HepG2 (cell line): ENCODE data around the gene TRPM5. TPM values are rescaled to one million over a fixed set of nuclear protein-coding genes. Genes with fewer than 3 reads are reported as not detected.
A peak's percentile ranks its signal among the peaks of the same experiment; 100 is the strongest.

Experiments used
- ATAC-seq: fragments of 200-7000 bp; cut with Tn5 transposase; 3 replicates; pipeline ENCODE4 v1.9.1; 2020; ENCODE audit warnings: mild to moderate bottlenecking, moderate library complexity
- BruUV-seq: library from RNA; stranded (reverse); fragments of 400-500 nt; replicated peaks from 2 replicates; lab custom pipeline; 2021; lab: Mats Ljungman, UMichigan
- CTCF ChIA-PET: fragments of 300-600 bp; formaldehyde crosslinking; extraction: SDS; loops from one replicate; lab custom pipeline; 2021; ENCODE audit warnings: low total read pairs, inconsistent platforms, low intra/inter-chr PET ratio; lab: Yijun Ruan, JAX
- POLR2A ChIA-PET: fragments of 350-600 bp; sonication (Branson Sonifier 250); formaldehyde crosslinking; loops from one replicate; lab custom pipeline; 2020; ENCODE audit warnings: antibody characterized with exemption, inconsistent platforms; lab: Yijun Ruan, JAX
- DNase-seq: peaks from one replicate; pipeline ENCODE4 v3.0.0-alpha.2; 2015; ENCODE audit warnings: low spot score
- FAIRE-seq: peaks from 3 replicates; lab custom pipeline; 2011; peaks lifted over from hg19 to GRCh38; lab: Jason Lieb, UNC
- H2AFZ ChIP-seq: one replicate; pipeline ENCODE4 v1.6.1; 2011; ENCODE audit warnings: low read length, inconsistent platforms
- H3K27ac ChIP-seq: fragments of 300-600 bp; 3 replicates; pipeline ENCODE4 v1.8.0; 2011; ENCODE audit warnings: mixed run types, mild to moderate bottlenecking, mixed read lengths, low read length, inconsistent platforms; ENCODE audit not compliant: insufficient read depth; ENCODE audit errors: extremely low read length
- H3K27me3 ChIP-seq, 2 experiments: fragments of 200-600 bp in 1 of 2; 2 replicates in 1 of 2; 3 replicates in 1 of 2; pipeline versions ENCODE4 v1.6.0 to v1.8.0; 2011; ENCODE audit warnings: low read length in 2 of 2, mild to moderate bottlenecking in 2 of 2, moderate library complexity in 2 of 2, inconsistent platforms in 1 of 2; ENCODE audit not compliant: insufficient read depth in 2 of 2, control insufficient read depth in 1 of 2
- H3K36me3 ChIP-seq, 2 experiments: fragments of 200-600 bp in 1 of 2; replicated peaks in 1 of 2; 2 replicates in 1 of 2; 3 replicates in 1 of 2; pipeline versions ENCODE4 v1.5.1 to v1.8.0; 2011; ENCODE audit warnings: low read length in 2 of 2, inconsistent platforms in 1 of 2; ENCODE audit not compliant: insufficient read depth in 2 of 2, control insufficient read depth in 1 of 2
- H3K4me1 ChIP-seq: 2 replicates; pipeline ENCODE4 v1.5.1; 2012; ENCODE audit warnings: low read length, inconsistent platforms; ENCODE audit not compliant: insufficient read depth
- H3K4me2 ChIP-seq: 2 replicates; pipeline ENCODE4 v1.6.0; 2011; ENCODE audit warnings: low read depth, low read length, inconsistent platforms
- H3K4me3 ChIP-seq, 3 experiments: fragments of 200-600 bp in 1 of 3; sonication (generic), shearing (Covaris generic) in 1 of 3; replicated peaks in 1 of 3; 2 replicates each; pipeline ENCODE4 v1.5.1; 2011 to 2016; ENCODE audit warnings: low read length in 3 of 3, inconsistent platforms in 2 of 3, low read depth in 2 of 3, mild to moderate bottlenecking in 2 of 3, control low read depth in 1 of 3, mixed read lengths in 1 of 3; ENCODE audit not compliant: insufficient read depth in 1 of 3
- H3K79me2 ChIP-seq: one replicate; pipeline ENCODE4 v1.6.1; 2011; ENCODE audit warnings: low read length, inconsistent platforms; ENCODE audit not compliant: insufficient read depth
- H3K9ac ChIP-seq: 2 replicates; pipeline ENCODE4 v1.6.0; 2011; ENCODE audit warnings: mild to moderate bottlenecking, low read depth, low read length, inconsistent platforms; ENCODE audit not compliant: insufficient read depth
- H3K9me3 ChIP-seq: 2 replicates; pipeline ENCODE4 v1.5.1; 2012; ENCODE audit warnings: mild to moderate bottlenecking, low read length
- H4K20me1 ChIP-seq: 2 replicates; pipeline ENCODE4 v1.6.0; 2011; ENCODE audit warnings: inconsistent platforms, mild to moderate bottlenecking, low read length, moderate library complexity; ENCODE audit not compliant: insufficient read depth
- AHR ChIP-seq: IDR thresholded peaks from 2 replicates; pipeline ENCODE4 v1.6.1; 2018; ENCODE audit warnings: missing genetic modification reagents, missing compliant biosample characterization
- BHLHE40 ChIP-seq: IDR thresholded peaks from 2 replicates; pipeline ENCODE4 v1.6.1; 2011; ENCODE audit warnings: low read length, improper control_type of control experiment
- ELF3 ChIP-seq: IDR thresholded peaks from 2 replicates; pipeline ENCODE4 v1.6.1; 2016; ENCODE audit warnings: missing genetic modification reagents, missing compliant biosample characterization
- HNF4A ChIP-seq: sonication (generic); formaldehyde crosslinking; IDR thresholded peaks from 2 replicates; pipeline ENCODE4 v1.4.0; 2020; ENCODE audit warnings: missing genetic modification reagents
- HNRNPL ChIP-seq: fragments of 200-400 bp; formaldehyde crosslinking; IDR thresholded peaks from 2 replicates; pipeline ENCODE4 v1.6.1; 2017; ENCODE audit warnings: mild to moderate bottlenecking, low read depth, low read length
- KDM5A ChIP-seq: fragments of 200-600 bp; sonication (generic); IDR thresholded peaks from 2 replicates; pipeline ENCODE4 v1.7.0; 2018; ENCODE audit warnings: antibody characterized with exemption, mild to moderate bottlenecking, low read length, borderline replicate concordance
- NR2C2 ChIP-seq: sonication (generic); formaldehyde crosslinking; IDR thresholded peaks from 2 replicates; pipeline ENCODE4 v1.4.0; 2020; ENCODE audit warnings: missing genetic modification reagents, mild to moderate bottlenecking, moderate library complexity, borderline replicate concordance
- NR3C1 ChIP-seq: sonication (generic); formaldehyde crosslinking; IDR thresholded peaks from 2 replicates; pipeline ENCODE4 v1.4.0; 2020; ENCODE audit warnings: missing genetic modification reagents
- SALL1 ChIP-seq: sonication (generic); formaldehyde crosslinking; IDR thresholded peaks from 2 replicates; pipeline ENCODE4 v1.8.0; 2022; ENCODE audit warnings: mild to moderate bottlenecking, missing genetic modification reagents
- SMARCE1 ChIP-seq: fragments of 450-650 bp; IDR thresholded peaks from 2 replicates; pipeline ENCODE4 v1.6.1; 2017; ENCODE audit warnings: borderline replicate concordance
- ZNF234 ChIP-seq: sonication (generic); formaldehyde crosslinking; conservative IDR thresholded peaks from 2 replicates; pipeline ENCODE4 v1.5.1; 2020; ENCODE audit warnings: mild to moderate bottlenecking, missing genetic modification reagents
- ZNF337 ChIP-seq: sonication (generic); formaldehyde crosslinking; IDR thresholded peaks from 2 replicates; pipeline ENCODE4 v1.5.1; 2020; ENCODE audit warnings: missing genetic modification reagents, low read depth, mild to moderate bottlenecking, borderline replicate concordance
- ZNF547 ChIP-seq: sonication (generic); formaldehyde crosslinking; IDR thresholded peaks from 2 replicates; pipeline ENCODE4 v1.5.1; 2020; ENCODE audit warnings: mild to moderate bottlenecking, missing genetic modification reagents
- ZNF614 ChIP-seq: IDR thresholded peaks from 2 replicates; pipeline ENCODE4 v1.6.1; 2018; ENCODE audit warnings: missing biosample characterization, missing genetic modification reagents, inconsistent platforms, borderline replicate concordance
- ZNF7 ChIP-seq: IDR thresholded peaks from 2 replicates; pipeline ENCODE4 v1.6.1; 2016; ENCODE audit warnings: missing biosample characterization, missing genetic modification reagents
- ZNF747 ChIP-seq: sonication (generic); formaldehyde crosslinking; IDR thresholded peaks from 2 replicates; pipeline ENCODE4 v1.8.1; 2023; ENCODE audit warnings: missing genetic modification reagents, mild to moderate bottlenecking, borderline replicate concordance
- ZNF782 ChIP-seq: sonication (generic); formaldehyde crosslinking; IDR thresholded peaks from 2 replicates; pipeline ENCODE4 v1.4.0; 2020; ENCODE audit warnings: missing genetic modification reagents, mild to moderate bottlenecking, borderline replicate concordance
- WGBS: methylation state at CpG from one replicate; pipeline ENCODE4 v1.1.6; 2017; ENCODE audit warnings: low lambda C conversion rate; 5-methylcytosine and 5-hydroxymethylcytosine counted together
- in situ Hi-C: cut with HindIII; loops from 2 replicates; pipeline ENCODE4 v1.10.0; 2017; ENCODE audit warnings: low pct_unique_long_range_greater_than_20kb; ENCODE audit not compliant: extremely low pct_ligation_motif_present
- intact Hi-C: fragments of 100-400 bp; cut with micrococcal nuclease; formaldehyde crosslinking; loops from one replicate; pipeline ENCODE4 v1.10.0; 2022; ENCODE audit not compliant: unreplicated experiment
- polyA plus RNA-seq, 8 experiments: library from polyadenylated mRNA; depleted of rRNA in 3 of 8; stranded (reverse) in 7 of 8; unstranded in 1 of 8; fragments of >200 nt; fragmentation: Illumina TruSeq in 4 of 8; extraction: Trizol in 4 of 8; gene quantifications; 2 replicates each; pipeline versions ENCODE4 v1.2.1 to v1.2.3, GENCODE V29; 2011 to 2016; ENCODE audit warnings: low read depth in 4 of 8, missing spikeins in 1 of 8, mixed read lengths in 1 of 8; ENCODE audit not compliant: insufficient read depth in 1 of 8
- total RNA-seq, 5 experiments: library from RNA; depleted of rRNA; stranded (reverse); fragments of >200 nt; fragmentation: Illumina TruSeq; extraction: Trizol; gene quantifications; 2 replicates each; pipeline ENCODE4 v1.2.3, GENCODE V29; 2016; ENCODE audit warnings: low read depth in 1 of 5
- TF ChIP-seq, protein P1 (sequence below): sonication (generic); formaldehyde crosslinking; IDR thresholded peaks from 2 replicates; pipeline ENCODE4 v1.8.0; 2023; ENCODE audit warnings: mild to moderate bottlenecking, missing genetic modification reagents

TRPM5 gene
- total and polyA plus RNA-seq, 2 of the 13 experiments (the other 11 are each of a cell fraction or from before 2014, with no cell fraction given), result 0.12 TPM; not detected in 1

- Histone ChIP-seq H3K9me3 (no peaks in the 10 kb centered on the region), H3K79me2 (no peaks in the 10 kb centered on the region), H3K27me3 (peaks cover 12 to 81% of the 10 kb centered on the region in 2 experiments), H3K36me3 (no peaks in the 10 kb centered on the region), H3K9ac (no peak overlapping the region), H3K4me2 (no peak overlapping the region), H3K27ac (no peak overlapping the region), H3K4me3 (no peak overlapping the region), H4K20me1 (no peaks in the 10 kb centered on the region), H3K4me1 (peaks cover 21% of the 10 kb centered on the region), H2AFZ (no peak overlapping the region)
- no peak for TF ChIP-seq AHR (CRISPR knock-in tag)
- no peak for TF ChIP-seq ZNF747 (CRISPR knock-in tag)
- no peak for TF ChIP-seq NR3C1 (CRISPR knock-in tag)
- TF ChIP-seq NR2C2 (CRISPR knock-in tag), result no peak
- TF ChIP-seq ZNF7 (CRISPR knock-in tag), result peak; percentile 82
- CTCF ChIA-PET, result no interaction called here
- POLR2A ChIA-PET, result interaction anchor here (0.6 kb wide), 1 partner anchor 103 kb away, joined by 5 read pairs; no protein-coding TSS in a partner anchor
- intact Hi-C loops, result no loop called here
- no peak for DNase-seq
- FAIRE-seq, result no peak
- no peak for ATAC-seq
- in situ Hi-C loops, result no loop called here
- 41% methylated on average over 9 of the region's 17 CpGs for WGBS
- no TSS peak for BruUV-seq
These were observed 17.1 kb upstream of the TRPM5 start for GRCh38 chr11:2461253-2461955.

DNA sequence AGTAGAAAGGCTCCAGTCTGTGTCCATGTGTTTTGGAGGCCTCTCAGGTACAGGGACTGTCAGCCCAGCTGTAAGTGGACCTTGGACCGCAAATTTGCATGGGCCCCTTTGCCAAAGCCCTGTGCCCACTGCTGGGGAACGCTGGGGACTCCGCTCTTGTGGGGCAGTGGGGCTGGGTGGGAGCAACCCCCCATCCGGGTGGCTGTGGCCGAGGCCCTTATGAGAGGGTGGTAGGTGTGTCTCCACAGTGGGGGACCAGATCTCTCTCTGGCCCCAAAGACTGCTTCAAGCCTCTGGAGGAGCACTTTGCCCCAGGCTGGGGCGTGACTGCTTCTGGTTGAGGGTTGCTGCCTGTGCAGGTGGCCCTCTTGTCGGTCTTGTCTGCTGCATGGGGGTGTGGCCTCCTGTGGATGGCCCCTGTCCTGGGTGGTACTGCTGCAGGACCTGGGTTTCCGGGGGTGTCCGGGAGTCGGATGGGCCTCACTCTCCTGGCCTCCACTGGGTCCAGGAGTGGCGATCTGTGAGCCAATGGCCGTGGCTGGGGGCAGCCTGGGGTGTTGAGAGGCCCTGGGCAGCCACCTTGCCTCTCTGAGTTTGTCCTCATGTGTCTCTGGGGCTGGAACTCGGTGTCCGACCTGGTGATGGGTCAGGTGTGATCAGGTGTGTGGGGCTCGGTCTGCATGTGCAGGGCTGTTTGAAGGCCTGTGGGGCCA lies 16.4 kb upstream of the TRPM5 start:
- H4K20me1 ChIP-seq, result no peaks in the 10 kb centered on the region
- TF ChIP-seq HNF4A (CRISPR knock-in tag) (peak; percentile 31; the same call in 1 of the 2 replicates), ZNF782 (CRISPR knock-in tag) (peak; percentile 92), SMARCE1 (no peak), ZNF547 (CRISPR knock-in tag) (no peak), ZNF337 (no peak), BHLHE40 (no peak), ZNF614 (CRISPR knock-in tag) (no peak), KDM5A (no peak), HNRNPL (0 out of 2 replicates have a peak, but pooled peaks have one; percentile 17), ELF3 (CRISPR knock-in tag) (no peak), ZNF234 (CRISPR knock-in tag) (no peak), SALL1 (CRISPR knock-in tag) (no peak)
- TF ChIP-seq, protein P1, sequence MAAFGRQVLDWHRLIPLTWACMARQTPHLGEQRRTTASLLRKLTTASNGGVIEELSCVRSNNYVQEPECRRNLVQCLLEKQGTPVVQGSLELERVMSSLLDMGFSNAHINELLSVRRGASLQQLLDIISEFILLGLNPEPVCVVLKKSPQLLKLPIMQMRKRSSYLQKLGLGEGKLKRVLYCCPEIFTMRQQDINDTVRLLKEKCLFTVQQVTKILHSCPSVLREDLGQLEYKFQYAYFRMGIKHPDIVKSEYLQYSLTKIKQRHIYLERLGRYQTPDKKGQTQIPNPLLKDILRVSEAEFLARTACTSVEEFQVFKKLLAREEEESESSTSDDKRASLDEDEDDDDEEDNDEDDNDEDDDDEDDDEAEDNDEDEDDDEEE, result no peak
- TF ChIP-seq, all 625 proteins: peak for 3
- Histone ChIP-seq H3K4me1 (peaks cover 21% of the 10 kb centered on the region), H3K4me2 (peak overlapping the region; percentile 12; the same call in 1 of the 2 replicates), H3K36me3 (no peaks in the 10 kb centered on the region), H3K9me3 (no peaks in the 10 kb centered on the region), H3K27me3 (peaks cover 12 to 74% of the 10 kb centered on the region in 2 experiments), H3K27ac (no peak overlapping the region), H3K9ac (no peak overlapping the region), H3K79me2 (no peaks in the 10 kb centered on the region), H3K4me3 (no peak overlapping the region), H2AFZ (no peak overlapping the region)
- 14% methylated on average over 5 of the region's 15 CpGs for WGBS
- DNase-seq (no peak), ATAC-seq (0 out of 3 replicates have a peak, but pooled peaks have one; percentile 11), FAIRE-seq (no peak)
- CTCF ChIA-PET, result no interaction called here
- POLR2A ChIA-PET, result no interaction called here
- BruUV-seq, result no TSS peak
- in situ Hi-C loops, result no loop called here
- intact Hi-C loops, result no loop called here
